ENCODE measurements around the gene DOCK9.

GRCh38 chr13:98939660-98940191 lies 38.1 kb downstream of the DOCK9 start:
- TF ChIP-seq POLR2A (IDR thresholded peaks at IDR 0.05), result no peak
- TF ChIP-seq, protein P1, sequence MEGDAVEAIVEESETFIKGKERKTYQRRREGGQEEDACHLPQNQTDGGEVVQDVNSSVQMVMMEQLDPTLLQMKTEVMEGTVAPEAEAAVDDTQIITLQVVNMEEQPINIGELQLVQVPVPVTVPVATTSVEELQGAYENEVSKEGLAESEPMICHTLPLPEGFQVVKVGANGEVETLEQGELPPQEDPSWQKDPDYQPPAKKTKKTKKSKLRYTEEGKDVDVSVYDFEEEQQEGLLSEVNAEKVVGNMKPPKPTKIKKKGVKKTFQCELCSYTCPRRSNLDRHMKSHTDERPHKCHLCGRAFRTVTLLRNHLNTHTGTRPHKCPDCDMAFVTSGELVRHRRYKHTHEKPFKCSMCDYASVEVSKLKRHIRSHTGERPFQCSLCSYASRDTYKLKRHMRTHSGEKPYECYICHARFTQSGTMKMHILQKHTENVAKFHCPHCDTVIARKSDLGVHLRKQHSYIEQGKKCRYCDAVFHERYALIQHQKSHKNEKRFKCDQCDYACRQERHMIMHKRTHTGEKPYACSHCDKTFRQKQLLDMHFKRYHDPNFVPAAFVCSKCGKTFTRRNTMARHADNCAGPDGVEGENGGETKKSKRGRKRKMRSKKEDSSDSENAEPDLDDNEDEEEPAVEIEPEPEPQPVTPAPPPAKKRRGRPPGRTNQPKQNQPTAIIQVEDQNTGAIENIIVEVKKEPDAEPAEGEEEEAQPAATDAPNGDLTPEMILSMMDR (IDR thresholded peaks at IDR 0.05), result no peak

Measured in suprapubic skin (tissue), 3 donors.